ENCODE results near the gene HIVEP1. TPM values are rescaled to one million over a fixed set of nuclear protein-coding genes. Genes with fewer than 3 reads are reported as not detected.

The HIVEP1 gene
- total and polyA plus RNA-seq, 2 of the 8 experiments (the other 6 are each of a cell fraction or from before 2014, with no cell fraction given), result 22.6 to 23.1 TPM

- Histone ChIP-seq H3K4me3 (ENCODE audit: extremely low read depth in 1 of 4, insufficient read depth in 2 of 4, low read depth in 3 of 4, low read length in 4 of 4) (no peak overlapping the region), H2BK12ac (ENCODE audit: low read depth, low read length) (no peak overlapping the region), H2BK15ac (ENCODE audit: low read length) (no peak overlapping the region), H3K18ac (ENCODE audit: extremely low read depth, low read length) (no peak overlapping the region), H3K23me2 (ENCODE audit: low read depth, low read length) (no peaks in the 10 kb centered on the region), H3K4me2 (ENCODE audit: insufficient read depth in 1 of 2, low read depth in 2 of 2, low read length in 2 of 2) (no peak overlapping the region), H4K91ac (replicated peaks; ENCODE audit: insufficient read length, low read length) (no peak overlapping the region), H4K5ac (ENCODE audit: insufficient read length, low read depth, low read length) (no peak overlapping the region), H3K36me3 (ENCODE audit: control insufficient read depth in 2 of 4, insufficient read depth in 4 of 4, low read length in 3 of 4) (peaks cover 5 to 43% (median 24%) of the 10 kb centered on the region in 4 experiments; a peak in 7 of 8 replicates), H3K27ac (ENCODE audit: low read depth, low read length) (no peak overlapping the region), H2BK5ac (ENCODE audit: low read depth, low read length) (no peak overlapping the region), H2AK5ac (ENCODE audit: low read depth, low read length) (no peak overlapping the region), H3K56ac (replicated peaks; ENCODE audit: insufficient read length, low read depth, low read length) (no peak overlapping the region), H2BK120ac (replicated peaks; ENCODE audit: low read depth, low read length) (no peak overlapping the region), H3K27me3 (replicated peaks in 1 of 4; ENCODE audit: control insufficient read depth in 3 of 4, extremely low read depth in 1 of 4, insufficient read depth in 3 of 4, low read length in 3 of 4) (no peaks in the 10 kb centered on the region), H2BK20ac (ENCODE audit: low read length) (no peak overlapping the region), H3K79me2 (ENCODE audit: control insufficient read depth in 1 of 2, insufficient read depth in 2 of 2, low read length in 2 of 2) (no peaks in the 10 kb centered on the region), H4K8ac (ENCODE audit: extremely low read depth, insufficient read depth, low read length) (no peak overlapping the region), H3K14ac (ENCODE audit: insufficient read length) (no peak overlapping the region), H3K9me3 (ENCODE audit: insufficient read depth in 2 of 2, low read depth in 1 of 2, low read length in 1 of 2) (peaks cover 19 to 20% of the 10 kb centered on the region in 2 experiments), H3K4me1 (replicated peaks in 1 of 4; ENCODE audit: control insufficient read depth in 3 of 4, insufficient read depth in 4 of 4, low read length in 3 of 4) (no peaks in the 10 kb centered on the region), H4K20me1 (replicated peaks in 1 of 2; ENCODE audit: control insufficient read depth in 1 of 2, insufficient read depth in 2 of 2, low read length in 2 of 2) (no peaks in the 10 kb centered on the region), H2AFZ (ENCODE audit: low read length) (no peak overlapping the region), H3K9ac (replicated peaks in 1 of 4; ENCODE audit: extremely low read depth in 1 of 4, low read depth in 3 of 4, low read length in 3 of 4) (no peak overlapping the region), H3K23ac (ENCODE audit: insufficient read length) (no peak overlapping the region), H3K79me1 (ENCODE audit: low read depth, low read length) (no peaks in the 10 kb centered on the region), H3K4ac (replicated peaks; ENCODE audit: insufficient read length, low read depth, low read length) (no peak overlapping the region)
- 90% methylated on average over 4 of the region's 4 CpGs; no CpG with 5 or more reads in 1 of the 2 experiments for WGBS, 2 experiments (ENCODE audit: extremely low coverage in 1 of 2, insufficient coverage in 1 of 2, insufficient read length in 1 of 2, insufficient replicate concordance in 2 of 2, low coverage in 1 of 2, low lambda C conversion rate in 2 of 2, missing lambda C conversion rate in 1 of 2)
- TF ChIP-seq KDM1A (IDR thresholded peaks at IDR 0.05; ENCODE audit: borderline replicate concordance, low read length) (no peak), FOSL1 (IDR thresholded peaks at IDR 0.05; ENCODE audit: insufficient read depth, low read depth, low read length) (no peak), ATF2 (IDR thresholded peaks at IDR 0.05; ENCODE audit: low read length) (no peak), BRCA1 (IDR thresholded peaks at IDR 0.05; ENCODE audit: low read depth, low read length) (no peak), SIX5 (IDR thresholded peaks at IDR 0.05; ENCODE audit: low read depth, low read length) (no peak), CBX5 (IDR thresholded peaks at IDR 0.05; ENCODE audit: low read depth, low read length) (no peak), TBP (IDR thresholded peaks at IDR 0.05; ENCODE audit: low read depth, low read length) (no peak), RAD21 (IDR thresholded peaks at IDR 0.05 in 1 of 2, conservative IDR thresholded peaks at IDR 0.05 in 1 of 2; ENCODE audit: low read depth in 2 of 2, low read length in 2 of 2) (no peak)
- CTCF ChIA-PET (ENCODE audit: partially characterized antibody), result interaction anchor here (0.6 kb wide), 1 partner anchor 220 kb away, joined by 5 read pairs; no protein-coding TSS in a partner anchor
- no peak for FAIRE-seq
- POLR2A ChIA-PET (ENCODE audit: partially characterized antibody), result no interaction called here
- DNase-seq (ENCODE audit: low read depth in 1 of 2, low spot score in 2 of 2), result no peak
Observed at GRCh38 chr6:12138936-12139335, 126.8 kb downstream of the HIVEP1 start.
